OCI-LY7 (cell line): Measurements from ENCODE around the gene SLC17A8. TPM values are rescaled to one million over a fixed set of nuclear protein-coding genes. Genes with fewer than 3 reads are reported as not detected.

Experiments
- BruUV-seq: library from RNA; stranded (reverse); fragments of 400-500 nt; replicated peaks from 2 replicates; lab custom pipeline; 2021; lab: Mats Ljungman, UMichigan
- CTCF ChIA-PET: fragments of 300-600 bp; sonication (Branson Sonifier 250); formaldehyde crosslinking; loops from one replicate; lab custom pipeline; 2022; ENCODE audit warnings: antibody characterized with exemption; ENCODE audit not compliant: unreplicated experiment; lab: Charles Lee
- POLR2A ChIA-PET: fragments of 300-600 bp; sonication (Branson Sonifier 250); formaldehyde crosslinking; loops from one replicate; lab custom pipeline; 2022; ENCODE audit warnings: antibody characterized with exemption; lab: Charles Lee
- DNase-seq: peaks from one replicate; pipeline ENCODE4 v3.0.0-alpha.2; 2015; ENCODE audit warnings: low spot score
- H2AFZ ChIP-seq: fragments of 200-600 bp; sonication (generic), shearing (Covaris generic); 2 replicates; pipeline ENCODE4 v1.6.1; 2014; ENCODE audit warnings: mild to moderate bottlenecking, antibody characterized with exemption, low read length, moderate library complexity
- H3K27ac ChIP-seq: fragments of 200-600 bp; sonication (generic); 2 replicates; pipeline ENCODE4 v1.5.1; 2014; ENCODE audit warnings: mixed run types, low read depth, mild to moderate bottlenecking, moderate library complexity, low read length, inconsistent platforms; ENCODE audit not compliant: poor library complexity, severe bottlenecking
- H3K36me3 ChIP-seq: fragments of 200-600 bp; sonication (generic); 2 replicates; pipeline ENCODE4 v1.6.1; 2014; ENCODE audit warnings: mild to moderate bottlenecking, antibody characterized with exemption, low read length, moderate library complexity, mixed read lengths; ENCODE audit not compliant: insufficient read depth
- H3K4me1 ChIP-seq: fragments of 200-600 bp; sonication (generic); 2 replicates; pipeline ENCODE4 v1.5.1; 2014; ENCODE audit warnings: mild to moderate bottlenecking, low read length; ENCODE audit not compliant: insufficient read depth, poor library complexity, severe bottlenecking
- H3K4me2 ChIP-seq: fragments of 200-600 bp; sonication (generic); 2 replicates; pipeline ENCODE4 v1.6.1; 2014; ENCODE audit warnings: mild to moderate bottlenecking, low read length
- H3K4me3 ChIP-seq: fragments of 200-600 bp; sonication (generic); 2 replicates; pipeline ENCODE4 v1.5.1; 2014; ENCODE audit warnings: mild to moderate bottlenecking, low read depth, low read length; ENCODE audit not compliant: poor library complexity, severe bottlenecking
- H3K79me2 ChIP-seq: fragments of 200-600 bp; sonication (generic); 2 replicates; pipeline ENCODE4 v1.6.1; 2016; ENCODE audit warnings: low read depth, mild to moderate bottlenecking, low read length, moderate library complexity, mixed read lengths; ENCODE audit not compliant: insufficient read depth
- H3K9me2 ChIP-seq: fragments of 200-600 bp; sonication (generic); 2 replicates; pipeline ENCODE4 v1.6.1; 2016; ENCODE audit warnings: mild to moderate bottlenecking, low read length, mixed read lengths; ENCODE audit not compliant: insufficient read depth
- H3K9me3 ChIP-seq: fragments of 200-600 bp; sonication (generic); 2 replicates; pipeline ENCODE4 v1.6.1; 2014; ENCODE audit warnings: mild to moderate bottlenecking, mixed run types, low read length, mixed read lengths
- H4K20me1 ChIP-seq: fragments of 200-600 bp; sonication (generic); 2 replicates; pipeline ENCODE4 v1.6.1; 2014; ENCODE audit warnings: mild to moderate bottlenecking, antibody characterized with exemption, low read length, moderate library complexity, mixed read lengths; ENCODE audit not compliant: insufficient read depth
- EZH2phosphoT487 ChIP-seq: fragments of 200-600 bp; sonication (generic); IDR thresholded peaks from 2 replicates; pipeline ENCODE4 v1.6.1; 2018; ENCODE audit warnings: low read depth, borderline replicate concordance, mild to moderate bottlenecking, mixed run types, antibody characterized with exemption, low read length, moderate library complexity, mixed read lengths
- intact Hi-C: fragments of 100-400 bp; cut with micrococcal nuclease; formaldehyde crosslinking; loops from one replicate; pipeline ENCODE4 v1.10.0; 2022; ENCODE audit not compliant: unreplicated experiment
- total RNA-seq, 2 experiments: library from RNA; depleted of rRNA in 1 of 2; stranded (reverse); fragments of >200 nt in 1 of 2; shearing (Covaris generic) in 1 of 2; gene quantifications; 2 replicates each; pipeline ENCODE4 v1.2.3, GENCODE V29; 2014 to 2022
- TF ChIP-seq, protein P1 (sequence below): fragments of 200-600 bp; sonication (generic); conservative IDR thresholded peaks from 2 replicates; pipeline ENCODE4 v1.5.1; 2014; ENCODE audit warnings: mild to moderate bottlenecking, antibody characterized with exemption, low read length, moderate library complexity, mixed read lengths

Gene SLC17A8
- total RNA-seq, 2 experiments from 2014 or later = not detected

- no peak overlapping the region for H3K4me2 ChIP-seq
- H3K9me3 ChIP-seq = no peaks in the 10 kb centered on the region
- POLR2A ChIA-PET = no interaction called here
- no peak overlapping the region for H3K4me3 ChIP-seq
- H3K79me2 ChIP-seq = no peaks in the 10 kb centered on the region
- intact Hi-C loops = no loop called here
- no peaks in the 10 kb centered on the region for H3K9me2 ChIP-seq
- CTCF ChIA-PET = no interaction called here
- TF ChIP-seq, protein P1, sequence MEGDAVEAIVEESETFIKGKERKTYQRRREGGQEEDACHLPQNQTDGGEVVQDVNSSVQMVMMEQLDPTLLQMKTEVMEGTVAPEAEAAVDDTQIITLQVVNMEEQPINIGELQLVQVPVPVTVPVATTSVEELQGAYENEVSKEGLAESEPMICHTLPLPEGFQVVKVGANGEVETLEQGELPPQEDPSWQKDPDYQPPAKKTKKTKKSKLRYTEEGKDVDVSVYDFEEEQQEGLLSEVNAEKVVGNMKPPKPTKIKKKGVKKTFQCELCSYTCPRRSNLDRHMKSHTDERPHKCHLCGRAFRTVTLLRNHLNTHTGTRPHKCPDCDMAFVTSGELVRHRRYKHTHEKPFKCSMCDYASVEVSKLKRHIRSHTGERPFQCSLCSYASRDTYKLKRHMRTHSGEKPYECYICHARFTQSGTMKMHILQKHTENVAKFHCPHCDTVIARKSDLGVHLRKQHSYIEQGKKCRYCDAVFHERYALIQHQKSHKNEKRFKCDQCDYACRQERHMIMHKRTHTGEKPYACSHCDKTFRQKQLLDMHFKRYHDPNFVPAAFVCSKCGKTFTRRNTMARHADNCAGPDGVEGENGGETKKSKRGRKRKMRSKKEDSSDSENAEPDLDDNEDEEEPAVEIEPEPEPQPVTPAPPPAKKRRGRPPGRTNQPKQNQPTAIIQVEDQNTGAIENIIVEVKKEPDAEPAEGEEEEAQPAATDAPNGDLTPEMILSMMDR = no peak
- TF ChIP-seq EZH2phosphoT487 = no peak
- DNase-seq = no peak
- no peak overlapping the region for H3K27ac ChIP-seq
- H3K36me3 ChIP-seq = peaks cover 51% of the 10 kb centered on the region; the same call in 1 of the 2 replicates
- H3K4me1 ChIP-seq = peaks cover 5% of the 10 kb centered on the region
- H4K20me1 ChIP-seq = no peaks in the 10 kb centered on the region
- no TSS peak for BruUV-seq
- no peak overlapping the region for H2AFZ ChIP-seq
Observed at GRCh38 chr12:100317371-100317770, 39.5 kb upstream of the SLC17A8 start.

- DNase-seq = no peak
Observed at GRCh38 chr12:100324498-100324897, 32.4 kb upstream of the SLC17A8 start.

DNA sequence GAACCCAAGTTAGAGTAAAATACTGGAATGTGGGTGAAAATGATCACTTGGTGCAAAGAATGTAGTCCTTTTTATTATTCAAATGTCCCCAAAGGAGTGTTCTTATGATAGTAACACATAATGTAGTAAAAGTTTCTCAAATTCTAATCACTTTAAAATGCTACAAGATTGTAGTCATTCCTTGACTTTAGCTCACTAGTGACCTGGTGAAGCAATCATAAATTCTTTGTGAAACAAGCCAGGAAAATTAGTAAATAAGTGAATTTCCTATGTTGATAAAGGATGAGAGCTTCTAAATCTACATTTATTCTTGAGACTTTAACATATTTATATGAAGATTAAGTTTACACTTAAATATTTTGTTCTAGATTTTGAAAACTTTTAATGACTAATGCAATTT lies 30.7 kb upstream of the SLC17A8 start:
- intact Hi-C loops = no loop called here
- Histone ChIP-seq H3K79me2 (no peaks in the 10 kb centered on the region), H2AFZ (no peak overlapping the region), H3K36me3 (peaks cover 53% of the 10 kb centered on the region), H3K4me3 (no peak overlapping the region), H4K20me1 (no peaks in the 10 kb centered on the region), H3K9me3 (no peaks in the 10 kb centered on the region), H3K9me2 (no peaks in the 10 kb centered on the region), H3K4me2 (no peak overlapping the region), H3K4me1 (peaks cover 4% of the 10 kb centered on the region), H3K27ac (no peak overlapping the region)
- TF ChIP-seq, protein P1 = no peak
- no peak for TF ChIP-seq EZH2phosphoT487
- BruUV-seq = no TSS peak
- ChIA-PET POLR2A (no interaction called here), CTCF (no interaction called here)
- DNase-seq = no peak

More at GRCh38 chr12:100324498-100324897, 32.4 kb upstream of the SLC17A8 start:
- H3K9me3 ChIP-seq = no peaks in the 10 kb centered on the region
- intact Hi-C loops = no loop called here
- peaks cover 2% of the 10 kb centered on the region for H3K4me1 ChIP-seq
- POLR2A ChIA-PET = interaction anchor here (1.0 kb wide), 1 partner anchor 13 kb away, joined by 4 read pairs; no protein-coding TSS in a partner anchor
- H3K4me3 ChIP-seq = no peak overlapping the region
- H2AFZ ChIP-seq = no peak overlapping the region
- H3K79me2 ChIP-seq = no peaks in the 10 kb centered on the region
- H3K27ac ChIP-seq = no peak overlapping the region
- TF ChIP-seq EZH2phosphoT487 = no peak
- TF ChIP-seq, protein P1 = no peak
- H4K20me1 ChIP-seq = no peaks in the 10 kb centered on the region
- CTCF ChIA-PET = no interaction called here
- no TSS peak for BruUV-seq
- peaks cover 53% of the 10 kb centered on the region for H3K36me3 ChIP-seq
- no peaks in the 10 kb centered on the region for H3K9me2 ChIP-seq
- no peak overlapping the region for H3K4me2 ChIP-seq
